GM19193 (cell line): ENCODE results near the gene CHST3.

Experiments
- POLR2A ChIP-seq: IDR thresholded peaks from 4 replicates; pipeline ENCODE4 v1.6.1; 2011; ENCODE audit not compliant: insufficient read depth, insufficient read length; ENCODE audit errors: extremely low read depth

Gene CHST3

GRCh38 chr10:72019085-72019876 lies 55.1 kb downstream of the CHST3 start:
- no peak for TF ChIP-seq POLR2A

DNA sequence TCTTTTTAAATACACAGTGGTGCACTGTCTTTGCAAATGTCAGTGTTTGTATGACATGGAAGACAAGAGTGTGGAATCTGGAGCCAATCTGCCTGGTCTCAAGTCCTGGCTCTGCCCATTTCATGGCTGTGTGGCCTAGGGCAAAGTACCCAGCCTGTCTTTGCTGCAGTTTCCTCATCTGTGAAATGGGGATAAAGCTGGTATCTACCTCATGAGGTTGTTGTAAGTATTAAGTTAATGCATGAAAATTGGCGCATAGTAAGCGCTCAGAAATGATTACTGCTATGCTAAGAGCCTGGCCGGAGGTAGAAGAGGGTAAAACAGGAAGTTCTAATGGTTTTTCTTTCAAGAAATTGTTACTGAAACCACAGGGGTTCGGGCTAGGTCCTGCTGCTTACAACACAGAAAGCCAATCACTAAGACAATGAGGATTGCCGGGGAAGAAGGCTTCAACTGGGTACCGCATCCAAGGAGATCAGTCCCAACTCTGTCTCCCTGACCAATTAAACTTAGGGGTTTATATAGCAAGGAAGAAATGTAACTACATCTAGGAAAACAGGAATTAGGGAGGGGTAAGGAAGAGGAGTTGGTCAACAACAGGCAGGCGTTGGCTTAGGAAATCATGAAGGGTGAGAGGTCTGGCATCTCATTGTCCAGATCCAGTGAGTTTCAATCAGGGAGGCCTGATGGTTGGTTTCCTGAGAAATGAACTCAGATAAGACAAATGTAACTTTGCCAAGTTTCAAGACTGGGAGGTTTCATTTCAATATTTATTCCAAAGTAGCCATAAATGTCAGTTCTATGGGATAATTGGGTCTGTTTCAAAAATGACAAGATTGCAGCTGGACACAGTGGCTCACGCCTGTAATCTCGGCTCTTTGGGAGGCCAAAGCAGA lies 57.0 kb downstream of the CHST3 start:
- no peak for TF ChIP-seq POLR2A

GRCh38 chr10:72022228-72022627 lies 58.0 kb downstream of the CHST3 start:
- no peak for TF ChIP-seq POLR2A

- TF ChIP-seq POLR2A, result no peak
These were observed 60.4 kb downstream of the CHST3 start for GRCh38 chr10:72024596-72024995.

- TF ChIP-seq POLR2A, result no peak
These were observed 61.2 kb downstream of the CHST3 start for GRCh38 chr10:72025400-72025799.

GRCh38 chr10:72025832-72026231 lies 61.6 kb downstream of the CHST3 start:
- TF ChIP-seq POLR2A, result no peak

GRCh38 chr10:72026278-72027111 lies 62.3 kb downstream of the CHST3 start:
- TF ChIP-seq POLR2A, result no peak

- TF ChIP-seq POLR2A, result no peak
These were observed 63.3 kb downstream of the CHST3 start for GRCh38 chr10:72027498-72027897.

- no peak for TF ChIP-seq POLR2A
These were observed 65.2 kb downstream of the CHST3 start for GRCh38 chr10:72029414-72029813.

GRCh38 chr10:72030762-72031543 lies 66.8 kb downstream of the CHST3 start:
- no peak for TF ChIP-seq POLR2A

- TF ChIP-seq POLR2A, result no peak
These were observed 67.5 kb downstream of the CHST3 start for GRCh38 chr10:72031706-72032105.

DNA sequence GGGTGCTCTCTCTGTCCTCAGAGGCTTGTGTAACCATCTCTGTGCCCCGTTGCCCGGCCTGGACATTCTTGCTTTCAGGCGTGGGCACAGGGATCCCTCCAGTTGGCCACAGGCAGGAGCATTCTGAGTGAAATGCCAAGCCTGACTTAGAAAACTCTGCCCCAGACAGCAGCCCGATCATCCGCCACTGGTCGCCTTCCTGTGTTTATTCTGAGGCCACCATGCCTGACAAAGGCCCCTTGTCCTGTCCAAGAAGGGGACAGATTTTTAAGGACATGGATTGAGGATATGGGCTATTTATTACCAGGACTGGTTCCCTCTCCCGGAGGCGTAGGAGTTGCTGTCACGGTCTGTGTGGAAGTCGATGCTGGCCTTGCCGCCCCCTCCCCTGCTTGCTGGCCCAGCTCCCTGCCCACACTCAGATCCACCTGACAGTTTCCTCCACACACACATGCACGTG lies 69.9 kb downstream of the CHST3 start:
- no peak for TF ChIP-seq POLR2A

GRCh38 chr10:72034761-72035160 lies 70.6 kb downstream of the CHST3 start:
- no peak for TF ChIP-seq POLR2A

DNA sequence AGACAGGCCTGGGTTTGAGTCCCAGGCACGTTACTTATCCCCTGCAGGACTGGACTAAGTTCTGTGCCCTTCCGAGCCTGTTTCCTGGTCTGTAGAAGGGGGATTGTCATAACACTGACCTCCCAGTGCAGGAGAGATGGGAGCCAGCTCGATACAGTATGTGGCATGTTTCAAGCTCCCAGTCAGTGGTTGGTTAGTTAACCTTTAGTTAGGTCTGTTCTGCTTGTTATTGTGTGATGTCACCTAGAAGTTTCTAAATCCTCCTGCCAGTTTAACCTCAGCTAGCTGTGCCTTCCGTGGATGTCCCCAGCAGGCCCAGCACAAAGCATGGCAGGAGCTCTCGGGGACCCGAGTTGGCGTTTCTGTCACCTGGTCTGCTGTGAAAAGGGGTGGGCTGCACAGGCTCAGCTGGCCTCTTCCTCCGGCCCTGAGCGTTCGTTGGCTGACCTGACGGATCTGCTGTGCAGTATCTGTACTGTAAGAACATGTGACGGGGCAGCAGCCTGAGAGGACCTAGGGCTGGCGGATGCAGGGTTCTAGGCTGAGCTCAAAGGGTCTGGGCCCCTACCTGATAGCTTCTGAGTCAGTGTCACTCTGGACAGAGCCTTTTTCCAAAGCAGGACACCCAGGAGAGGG lies 71.2 kb downstream of the CHST3 start:
- TF ChIP-seq POLR2A, result no peak
